CD4-positive, alpha-beta T cell treated with Interferon gamma for 1 hour (primary cell): ENCODE measurements around the gene ANKRD27.
A peak's percentile ranks its signal among the peaks of the same experiment; 100 is the strongest.
"Not testable (repeated sequence)": the region's sequence is repeated elsewhere in the genome, so short reads cannot be mapped to it uniquely, and the experiment has no call there.

Source experiments
- DNase-seq: peaks from one replicate; pipeline ENCODE4 v3.0.0-alpha.2; 2020

Gene ANKRD27

GRCh38 chr19:32687681-32688080 lies 12.7 kb upstream of the ANKRD27 start:
- DNase-seq, result no peak

- DNase-seq, result no peak
These were observed 12.0 kb upstream of the ANKRD27 start for GRCh38 chr19:32686847-32687475.

- DNase-seq, result no peak
These were observed 7.3 kb upstream of the ANKRD27 start for GRCh38 chr19:32682317-32682716.

GRCh38 chr19:32680986-32681385 lies 6.0 kb upstream of the ANKRD27 start:
- DNase-seq, result no peak

- no peak for DNase-seq
These were observed 2.7 kb upstream of the ANKRD27 start for GRCh38 chr19:32677657-32678056.

- DNase-seq, result no peak
These were observed 1.9 kb upstream of the ANKRD27 start for GRCh38 chr19:32676895-32677359.

GRCh38 chr19:32676186-32676894 lies 1.4 kb upstream of the ANKRD27 start:
- DNase-seq, result no peak

- peak; percentile 69 for DNase-seq
These were observed 773 bp upstream of the ANKRD27 start, which contains the start of gene RGS9BP for GRCh38 chr19:32675720-32676185. RGS9BP (plus strand) TSS chr19:32675848; CDS start chr19:32676264, 416 bp downstream.

- peak; percentile 3 for DNase-seq
These were observed 638 bp downstream of the ANKRD27 start for GRCh38 chr19:32674153-32674930.

GRCh38 chr19:32673573-32673972 lies 1.4 kb downstream of the ANKRD27 start:
- no peak for DNase-seq

GRCh38 chr19:32672841-32673240 lies 2.1 kb downstream of the ANKRD27 start:
- DNase-seq, result no peak

GRCh38 chr19:32671883-32672593 lies 2.9 kb downstream of the ANKRD27 start:
- DNase-seq, result no peak

GRCh38 chr19:32669310-32669709 lies 5.7 kb downstream of the ANKRD27 start:
- no peak for DNase-seq

GRCh38 chr19:32666084-32666483 lies 8.9 kb downstream of the ANKRD27 start:
- DNase-seq, result no peak

GRCh38 chr19:32662186-32662585 lies 12.8 kb downstream of the ANKRD27 start:
- peak; percentile 12 for DNase-seq

- DNase-seq, result no peak
These were observed 13.7 kb downstream of the ANKRD27 start for GRCh38 chr19:32661318-32661717.

GRCh38 chr19:32658527-32658926 lies 16.5 kb downstream of the ANKRD27 start:
- DNase-seq, result no peak

- DNase-seq, result no peak
These were observed 16.9 kb downstream of the ANKRD27 start for GRCh38 chr19:32658075-32658474.

- DNase-seq, result not testable (repeated sequence)
These were observed 18.6 kb downstream of the ANKRD27 start for GRCh38 chr19:32656379-32656778.

- DNase-seq, result no peak
These were observed 21.4 kb downstream of the ANKRD27 start for GRCh38 chr19:32653599-32653915.

GRCh38 chr19:32652894-32653598 lies 21.9 kb downstream of the ANKRD27 start:
- no peak for DNase-seq

- not testable (repeated sequence) for DNase-seq
These were observed 22.6 kb downstream of the ANKRD27 start for GRCh38 chr19:32652331-32652730.
